ENCODE results near the gene MACROD2. TPM values are rescaled to one million over a fixed set of nuclear protein-coding genes. Genes with fewer than 3 reads are reported as not detected.

The MACROD2 gene
- total RNA-seq, 1 experiment from 2014 or later: 1.6 TPM

DNA sequence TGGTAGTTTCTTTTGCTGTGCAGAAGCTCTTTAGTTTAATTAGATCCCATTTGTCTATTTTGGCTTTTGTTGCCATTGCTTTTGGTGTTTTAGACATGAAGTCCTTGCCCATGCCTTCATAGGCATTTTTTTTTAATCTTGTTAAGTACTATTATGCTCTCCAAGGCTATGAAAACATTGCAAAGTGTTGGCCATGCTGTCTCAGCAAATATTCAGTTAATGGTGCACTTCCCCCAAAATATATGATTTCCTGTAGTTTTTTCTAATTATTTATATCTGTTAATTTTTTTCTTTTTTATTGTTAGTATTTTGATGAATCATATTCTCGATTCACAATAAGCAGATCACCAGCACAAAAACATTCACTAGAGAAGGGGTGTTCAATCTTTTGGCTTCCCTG lies 1148.2 kb downstream of the MACROD2 start:
- Histone ChIP-seq H3K14ac (ENCODE audit: insufficient read depth, low read length) (no peak overlapping the region), H3K79me1 (ENCODE audit: insufficient read depth, low read depth, low read length, poor library complexity, severe bottlenecking) (no peaks in the 10 kb centered on the region), H4K5ac (ENCODE audit: insufficient read length, low read depth, low read length) (no peak overlapping the region), H3K23me2 (ENCODE audit: insufficient read length, low read depth, low read length, poor library complexity, severe bottlenecking) (no peaks in the 10 kb centered on the region), H3K4me2 (ENCODE audit: insufficient read depth, insufficient read length, low read length) (no peak overlapping the region), H3K4ac (ENCODE audit: low read depth, low read length) (no peak overlapping the region), H2BK15ac (ENCODE audit: low read depth, low read length) (no peak overlapping the region), H4K91ac (ENCODE audit: insufficient read length, low read depth, low read length) (no peak overlapping the region), H4K20me1 (ENCODE audit: control insufficient read depth, insufficient read depth, insufficient read length) (peaks cover 2% of the 10 kb centered on the region), H3K4me1 (ENCODE audit: insufficient read depth, low read length) (no peaks in the 10 kb centered on the region), H2BK12ac (ENCODE audit: insufficient read length, low read depth, low read length) (no peak overlapping the region), H2AFZ (ENCODE audit: low read length) (no peak overlapping the region), H3K23ac (ENCODE audit: insufficient read length, low read depth, low read length) (no peak overlapping the region), H2BK20ac (ENCODE audit: low read depth, low read length, poor library complexity, severe bottlenecking) (no peak overlapping the region), H3T11ph (ENCODE audit: low read length) (no peak overlapping the region), H3K27me3 (ENCODE audit: insufficient read depth, low read length) (no peaks in the 10 kb centered on the region), H2BK120ac (ENCODE audit: low read depth, low read length, poor library complexity, severe bottlenecking) (no peak overlapping the region), H2AK5ac (ENCODE audit: insufficient read length, low read length) (no peak overlapping the region), H3K9me3 (ENCODE audit: control insufficient read depth, low read depth, low read length) (no peaks in the 10 kb centered on the region), H3K79me2 (ENCODE audit: insufficient read depth, low read length) (no peaks in the 10 kb centered on the region), H3K56ac (ENCODE audit: insufficient read length, low read depth, low read length) (no peak overlapping the region), H3K27ac (ENCODE audit: insufficient read length, low read depth, low read length) (no peak overlapping the region), H3K9ac (ENCODE audit: extremely low read depth, insufficient read length, low read length) (no peak overlapping the region), H2BK5ac (ENCODE audit: insufficient read length, low read length) (no peak overlapping the region), H4K8ac (replicated peaks; ENCODE audit: insufficient read length, low read depth, low read length) (no peak overlapping the region), H3K18ac (ENCODE audit: insufficient read length, low read depth, low read length) (no peak overlapping the region)
- Mint-ChIP-seq H3K27ac (no peak overlapping the region), H3K9me3 (no peaks in the 10 kb centered on the region; a peak in 1 of 5 replicates), H3K27me3 (ENCODE audit: low read depth) (no peaks in the 10 kb centered on the region), H3K4me3 (no peak overlapping the region), H3K36me3 (ENCODE audit: insufficient read depth in 1 of 3, low read depth in 3 of 3) (no peaks in the 10 kb centered on the region), H3K4me1 (peaks cover 10 to 13% of the 10 kb centered on the region in 2 experiments; a peak in 2 of 4 replicates)
- TF ChIP-seq, protein P1, sequence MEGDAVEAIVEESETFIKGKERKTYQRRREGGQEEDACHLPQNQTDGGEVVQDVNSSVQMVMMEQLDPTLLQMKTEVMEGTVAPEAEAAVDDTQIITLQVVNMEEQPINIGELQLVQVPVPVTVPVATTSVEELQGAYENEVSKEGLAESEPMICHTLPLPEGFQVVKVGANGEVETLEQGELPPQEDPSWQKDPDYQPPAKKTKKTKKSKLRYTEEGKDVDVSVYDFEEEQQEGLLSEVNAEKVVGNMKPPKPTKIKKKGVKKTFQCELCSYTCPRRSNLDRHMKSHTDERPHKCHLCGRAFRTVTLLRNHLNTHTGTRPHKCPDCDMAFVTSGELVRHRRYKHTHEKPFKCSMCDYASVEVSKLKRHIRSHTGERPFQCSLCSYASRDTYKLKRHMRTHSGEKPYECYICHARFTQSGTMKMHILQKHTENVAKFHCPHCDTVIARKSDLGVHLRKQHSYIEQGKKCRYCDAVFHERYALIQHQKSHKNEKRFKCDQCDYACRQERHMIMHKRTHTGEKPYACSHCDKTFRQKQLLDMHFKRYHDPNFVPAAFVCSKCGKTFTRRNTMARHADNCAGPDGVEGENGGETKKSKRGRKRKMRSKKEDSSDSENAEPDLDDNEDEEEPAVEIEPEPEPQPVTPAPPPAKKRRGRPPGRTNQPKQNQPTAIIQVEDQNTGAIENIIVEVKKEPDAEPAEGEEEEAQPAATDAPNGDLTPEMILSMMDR (conservative IDR thresholded peaks at IDR 0.05): no peak
- DNase-seq: no peak
- WGBS (ENCODE audit: extremely low coverage, insufficient read length, low lambda C conversion rate): no CpG with 5 or more reads among the region's 1 CpG

All from H9 (cell line).